Psoas muscle (tissue), 8 donors: Measurements from ENCODE around the gene CD300C. TPM values are rescaled to one million over a fixed set of nuclear protein-coding genes. Genes with fewer than 3 reads are reported as not detected.

ENCODE experiments used
- ATAC-seq, 4 donors: fragments of 200-7000 bp; cut with Tn5 transposase; one replicate each; pipeline ENCODE4 v1.9.1; 2020; ENCODE audit warnings: moderate library complexity in 3 of 4, mild to moderate bottlenecking in 2 of 4
- DNase-seq, 2 donors: peaks; one replicate each; pipeline ENCODE4 v3.0.0-alpha.2; 2020
- H3K27ac ChIP-seq: fragments of 200-600 bp; one replicate; pipeline ENCODE4 v1.8.0; 2022
- H3K27me3 ChIP-seq, 3 donors: fragments of 200-600 bp in 1 of 3; one replicate each; pipeline versions ENCODE4 v1.6.1 to v1.8.0; 2013 to 2022; ENCODE audit warnings: low read length in 2 of 3, mild to moderate bottlenecking in 2 of 3, moderate library complexity in 1 of 3; ENCODE audit not compliant: insufficient read depth in 3 of 3
- H3K36me3 ChIP-seq, 2 donors: fragments of 200-600 bp in 1 of 2; one replicate each; pipeline versions ENCODE4 v1.6.1 to v1.8.0; 2013 to 2022; ENCODE audit warnings: low read depth in 1 of 2, mild to moderate bottlenecking in 1 of 2, moderate library complexity in 1 of 2; ENCODE audit not compliant: insufficient read depth in 1 of 2
- H3K4me1 ChIP-seq: fragments of 200-600 bp; one replicate; pipeline ENCODE4 v1.8.0; 2022
- H3K4me3 ChIP-seq: fragments of 200-600 bp; one replicate; pipeline ENCODE4 v1.8.0; 2022; ENCODE audit warnings: mild to moderate bottlenecking
- H3K9me3 ChIP-seq: fragments of 200-600 bp; one replicate; pipeline ENCODE4 v1.8.0; 2022
- WGBS, 3 donors: extraction: QIAGEN DNeasy Blood & Tissue Kit; methylation state at CpG; one replicate each; pipeline versions ENCODE4 v1.1.6 to v1.1.7; 2013; 5-methylcytosine and 5-hydroxymethylcytosine counted together
- intact Hi-C, 2 donors: fragments of 100-400 bp; cut with DNase I; formaldehyde crosslinking; loops; one replicate each; pipeline versions ENCODE4 v1.11.0 to v1.14.2; 2022
- polyA plus RNA-seq, 3 donors: library from polyadenylated mRNA; stranded (reverse); fragments of 200-250 nt; gene quantifications; one replicate each; pipeline ENCODE4 v1.2.3, GENCODE V29; 2013
- total RNA-seq, 4 donors: library from RNA; stranded (reverse); fragmentation: NEBNext Ultra II Directional in 2 of 4; extraction: Animal tissue kit (Norgen Biotek cat#: 25700) in 2 of 4; gene quantifications; one replicate each; pipeline versions ENCODE4 v1.2.1 to v1.2.4, GENCODE V29; 2021 to 2023
- TF ChIP-seq, protein P1 (sequence below): fragments of 200-600 bp; IDR thresholded peaks from one replicate; pipeline ENCODE4 v1.8.0; 2022; ENCODE audit warnings: antibody characterized with exemption
- donor health status: healthy with polysubstance abuse.
- donor health status: DM: no; HTN: no; CAD: no; lungs with moderate emphysema.
- donor health status: Bipolar disorder and iron deficiency.
- donor health status: healthy.
- donor health status: DM: yes; HTN: yes; CAD: no.
- donor health status: DM: no; HTN: no; CAD: no.
- donor health status: DM: no; HTN: no; CAD: no.
- donor health status: DM: yes; HTN: yes; CAD: no.

CD300C gene
- total and polyA plus RNA-seq, 7 donors = 0.03 to 0.44 (median 0.32) TPM

DNA sequence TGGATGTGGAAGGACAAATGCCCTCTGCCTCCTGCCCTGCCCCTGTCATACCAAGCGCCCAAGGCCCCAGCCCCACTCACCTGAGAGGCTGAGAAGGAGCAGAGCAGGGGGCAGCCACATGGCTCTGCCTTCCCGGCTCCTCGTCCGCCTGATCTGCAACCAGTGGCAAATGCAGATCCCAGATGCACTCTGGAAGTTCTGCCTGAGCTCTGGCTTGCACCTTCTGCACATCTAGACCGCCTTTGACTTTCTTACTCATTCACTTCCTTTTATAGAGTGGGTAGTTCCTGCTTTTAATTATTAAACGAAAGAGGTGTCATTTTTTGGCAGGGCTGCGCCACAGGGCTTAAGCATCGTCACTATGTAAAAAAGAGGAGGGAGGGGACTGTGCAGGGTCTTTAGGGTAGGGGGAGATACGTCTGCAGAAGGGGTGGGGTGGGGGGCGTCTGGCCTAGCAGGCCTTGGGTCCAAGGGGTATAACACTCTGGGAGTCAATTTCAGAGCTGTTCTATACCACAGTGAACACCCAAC lies 14.6 kb downstream of the CD300C start, which contains the start of gene CD300LB:
CD300LB (minus strand) TSS at position 245 of the 531 bp plus-strand sequence; CDS start at position 120, 125 bp downstream.
- ATAC-seq (no peak), DNase-seq (no peak)
- H3K4me3 ChIP-seq = no peak within 1 kb of the TSS
- no peak within 1 kb of the TSS for H3K27ac ChIP-seq
- no peaks in the 10 kb centered on the region for H3K36me3 ChIP-seq
- TF ChIP-seq, protein P1, sequence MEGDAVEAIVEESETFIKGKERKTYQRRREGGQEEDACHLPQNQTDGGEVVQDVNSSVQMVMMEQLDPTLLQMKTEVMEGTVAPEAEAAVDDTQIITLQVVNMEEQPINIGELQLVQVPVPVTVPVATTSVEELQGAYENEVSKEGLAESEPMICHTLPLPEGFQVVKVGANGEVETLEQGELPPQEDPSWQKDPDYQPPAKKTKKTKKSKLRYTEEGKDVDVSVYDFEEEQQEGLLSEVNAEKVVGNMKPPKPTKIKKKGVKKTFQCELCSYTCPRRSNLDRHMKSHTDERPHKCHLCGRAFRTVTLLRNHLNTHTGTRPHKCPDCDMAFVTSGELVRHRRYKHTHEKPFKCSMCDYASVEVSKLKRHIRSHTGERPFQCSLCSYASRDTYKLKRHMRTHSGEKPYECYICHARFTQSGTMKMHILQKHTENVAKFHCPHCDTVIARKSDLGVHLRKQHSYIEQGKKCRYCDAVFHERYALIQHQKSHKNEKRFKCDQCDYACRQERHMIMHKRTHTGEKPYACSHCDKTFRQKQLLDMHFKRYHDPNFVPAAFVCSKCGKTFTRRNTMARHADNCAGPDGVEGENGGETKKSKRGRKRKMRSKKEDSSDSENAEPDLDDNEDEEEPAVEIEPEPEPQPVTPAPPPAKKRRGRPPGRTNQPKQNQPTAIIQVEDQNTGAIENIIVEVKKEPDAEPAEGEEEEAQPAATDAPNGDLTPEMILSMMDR = no peak
- no peaks in the 10 kb centered on the region for H3K4me1 ChIP-seq
- 73 to 82% (median 79%) methylated on average over 10 of the region's 10 CpGs for WGBS, 3 donors
- intact Hi-C loops = no loop called here
- no peaks in the 10 kb centered on the region for H3K27me3 ChIP-seq
- H3K9me3 ChIP-seq = no peaks in the 10 kb centered on the region

- DNase-seq = peak in 1 of 2 donors; percentile 12
- intact Hi-C loops = no loop called here
Measured at GRCh38 chr17:74530831-74531150, 15.1 kb downstream of the CD300C start.

DNA sequence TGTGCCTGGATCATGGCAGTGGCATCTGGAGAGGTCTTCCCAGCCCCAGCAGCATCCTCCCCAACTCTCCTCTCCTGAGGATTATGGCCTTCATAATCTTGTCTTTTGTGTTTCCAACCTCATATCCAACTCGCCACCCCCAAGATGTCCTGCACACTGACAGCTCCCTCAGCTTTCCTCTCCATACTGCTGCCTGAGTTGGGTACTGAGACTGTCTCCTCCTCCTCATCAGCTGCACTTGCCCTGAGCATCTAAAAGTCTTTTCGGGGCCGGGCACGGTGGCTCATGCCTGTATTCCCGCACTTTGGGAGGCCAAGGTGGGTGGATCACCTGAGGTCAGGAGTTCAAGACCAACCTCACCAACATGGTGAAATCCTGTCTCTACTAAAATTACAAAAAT lies 16.7 kb downstream of the CD300C start:
- Histone ChIP-seq H3K27me3 (peaks cover 0 to 2% (median 0%) of the 10 kb centered on the region in 3 donors), H3K4me3 (no peak overlapping the region), H3K27ac (no peak overlapping the region), H3K4me1 (no peaks in the 10 kb centered on the region), H3K9me3 (no peaks in the 10 kb centered on the region), H3K36me3 (no peaks in the 10 kb centered on the region)
- WGBS, 3 donors = 82 to 90% (median 84%) methylated on average over 5 of the region's 5 CpGs
- TF ChIP-seq, protein P1 = no peak
- intact Hi-C loops = no loop called here
- DNase-seq = peak in 1 of 2 donors; percentile 26
- ATAC-seq = no peak

More at GRCh38 chr17:74530831-74531150, 15.1 kb downstream of the CD300C start:
- no peaks in the 10 kb centered on the region for H3K36me3 ChIP-seq
- H3K27me3 ChIP-seq = no peaks in the 10 kb centered on the region
- H3K9me3 ChIP-seq = no peaks in the 10 kb centered on the region
- no peak overlapping the region for H3K27ac ChIP-seq
- H3K4me3 ChIP-seq = no peak overlapping the region
- ATAC-seq = no peak
- TF ChIP-seq, protein P1 = no peak
- no peaks in the 10 kb centered on the region for H3K4me1 ChIP-seq
- WGBS, 3 donors = 67 to 85% (median 74%) methylated on average over 5 of the region's 5 CpGs

- 74 to 84% (median 81%) methylated on average over 8 of the region's 8 CpGs for WGBS, 3 donors
- peak in 1 of 4 donors; percentile 28 for ATAC-seq
- peak in 1 of 2 donors; percentile 25 for DNase-seq
Measured at GRCh38 chr17:74528491-74529199, 17.3 kb downstream of the CD300C start.

More at GRCh38 chr17:74528491-74529199, 17.3 kb downstream of the CD300C start:
- TF ChIP-seq, protein P1 = no peak
- no peaks in the 10 kb centered on the region for H3K36me3 ChIP-seq
- no peaks in the 10 kb centered on the region for H3K4me1 ChIP-seq
- intact Hi-C loops = no loop called here
- H3K27me3 ChIP-seq = peaks cover 0 to 2% (median 0%) of the 10 kb centered on the region in 3 donors
- H3K9me3 ChIP-seq = no peaks in the 10 kb centered on the region
- H3K4me3 ChIP-seq = no peak overlapping the region
- H3K27ac ChIP-seq = no peak overlapping the region
